HUES48 (cell line): ENCODE results near the gene PRELID1.

ENCODE experiments used
- H3K27ac ChIP-seq: one replicate; pipeline ENCODE4 v1.7.0; 2013; ENCODE audit warnings: low read depth, low read length, inconsistent platforms
- H3K27me3 ChIP-seq: 2 replicates; pipeline ENCODE4 v1.6.1; 2013; ENCODE audit warnings: mild to moderate bottlenecking, low read length; ENCODE audit not compliant: control insufficient read depth, insufficient read depth
- H3K36me3 ChIP-seq: 2 replicates; pipeline ENCODE4 v1.6.1; 2013; ENCODE audit warnings: low read length; ENCODE audit not compliant: control insufficient read depth, insufficient read depth
- H3K4me1 ChIP-seq: 2 replicates; pipeline ENCODE4 v1.6.1; 2013; ENCODE audit warnings: mild to moderate bottlenecking, low read length; ENCODE audit not compliant: control insufficient read depth, insufficient read depth
- H3K4me3 ChIP-seq: 2 replicates; pipeline ENCODE4 v1.5.1; 2013; ENCODE audit warnings: mild to moderate bottlenecking, low read depth, low read length
- H3K9ac ChIP-seq: 2 replicates; pipeline ENCODE4 v1.6.1; 2013; ENCODE audit warnings: mild to moderate bottlenecking, low read depth, low read length, moderate library complexity
- H3K9me3 ChIP-seq: 2 replicates; pipeline ENCODE4 v1.6.1; 2013; ENCODE audit warnings: low read length; ENCODE audit not compliant: control insufficient read depth, insufficient read depth

The PRELID1 gene

GRCh38 chr5:177332031-177332895 lies 28.7 kb downstream of the PRELID1 start:
- Histone ChIP-seq H3K27ac (no peak overlapping the region), H3K9ac (no peak overlapping the region), H3K9me3 (no peaks in the 10 kb centered on the region), H3K36me3 (peaks cover 65% of the 10 kb centered on the region), H3K4me3 (no peak overlapping the region), H3K4me1 (peaks cover 7% of the 10 kb centered on the region; the same call in 1 of the 2 replicates), H3K27me3 (no peaks in the 10 kb centered on the region)

- Histone ChIP-seq H3K27ac (no peak overlapping the region), H3K9me3 (no peaks in the 10 kb centered on the region), H3K27me3 (no peaks in the 10 kb centered on the region), H3K4me3 (no peak overlapping the region), H3K36me3 (peaks cover 71% of the 10 kb centered on the region), H3K9ac (no peak overlapping the region), H3K4me1 (peaks cover 3% of the 10 kb centered on the region; the same call in 1 of the 2 replicates)
These were observed 29.3 kb downstream of the PRELID1 start for GRCh38 chr5:177332896-177333260.

- Histone ChIP-seq H3K4me3 (no peak overlapping the region), H3K27ac (no peak overlapping the region), H3K27me3 (no peaks in the 10 kb centered on the region), H3K4me1 (no peaks in the 10 kb centered on the region), H3K9ac (no peak overlapping the region), H3K9me3 (no peaks in the 10 kb centered on the region), H3K36me3 (peaks cover 75% of the 10 kb centered on the region)
These were observed 30.0 kb downstream of the PRELID1 start for GRCh38 chr5:177333420-177334154.

- no peak overlapping the region for H3K9ac ChIP-seq
- no peaks in the 10 kb centered on the region for H3K9me3 ChIP-seq
- H3K27ac ChIP-seq: no peak overlapping the region
- peaks cover 79% of the 10 kb centered on the region for H3K36me3 ChIP-seq
- H3K27me3 ChIP-seq: no peaks in the 10 kb centered on the region
- no peak overlapping the region for H3K4me3 ChIP-seq
- no peaks in the 10 kb centered on the region for H3K4me1 ChIP-seq
These were observed 30.6 kb downstream of the PRELID1 start for GRCh38 chr5:177334155-177334551.

- Histone ChIP-seq H3K27ac (no peak overlapping the region), H3K36me3 (peaks cover 78% of the 10 kb centered on the region), H3K9ac (no peak overlapping the region), H3K4me1 (no peaks in the 10 kb centered on the region), H3K27me3 (no peaks in the 10 kb centered on the region), H3K9me3 (no peaks in the 10 kb centered on the region), H3K4me3 (no peak overlapping the region)
These were observed 31.4 kb downstream of the PRELID1 start for GRCh38 chr5:177334781-177335700.

GRCh38 chr5:177335701-177336065 lies 32.1 kb downstream of the PRELID1 start:
- H3K36me3 ChIP-seq: peaks cover 74% of the 10 kb centered on the region
- no peaks in the 10 kb centered on the region for H3K27me3 ChIP-seq
- H3K4me3 ChIP-seq: no peak overlapping the region
- H3K9me3 ChIP-seq: no peaks in the 10 kb centered on the region
- H3K4me1 ChIP-seq: no peaks in the 10 kb centered on the region
- no peak overlapping the region for H3K27ac ChIP-seq
- no peak overlapping the region for H3K9ac ChIP-seq

- no peak overlapping the region for H3K4me3 ChIP-seq
- H3K9ac ChIP-seq: no peak overlapping the region
- H3K9me3 ChIP-seq: no peaks in the 10 kb centered on the region
- peaks cover 74% of the 10 kb centered on the region for H3K36me3 ChIP-seq
- no peaks in the 10 kb centered on the region for H3K27me3 ChIP-seq
- no peak overlapping the region for H3K27ac ChIP-seq
- H3K4me1 ChIP-seq: no peaks in the 10 kb centered on the region
These were observed 32.5 kb downstream of the PRELID1 start for GRCh38 chr5:177336112-177336511.

- Histone ChIP-seq H3K4me3 (no peak overlapping the region), H3K9ac (no peak overlapping the region; the same call in 1 of the 2 replicates), H3K27ac (no peak overlapping the region), H3K9me3 (no peaks in the 10 kb centered on the region), H3K27me3 (no peaks in the 10 kb centered on the region), H3K36me3 (peaks cover 76% of the 10 kb centered on the region), H3K4me1 (no peaks in the 10 kb centered on the region)
These were observed 33.2 kb downstream of the PRELID1 start for GRCh38 chr5:177336603-177337494.

- H3K4me3 ChIP-seq: no peak overlapping the region
- no peak overlapping the region for H3K27ac ChIP-seq
- no peaks in the 10 kb centered on the region for H3K27me3 ChIP-seq
- no peak overlapping the region for H3K9ac ChIP-seq
- H3K9me3 ChIP-seq: no peaks in the 10 kb centered on the region
- H3K4me1 ChIP-seq: no peaks in the 10 kb centered on the region
- H3K36me3 ChIP-seq: peaks cover 63% of the 10 kb centered on the region
These were observed 34.9 kb downstream of the PRELID1 start for GRCh38 chr5:177338251-177339106.
